ENCODE data around the gene TASP1. TPM values are rescaled to one million over a fixed set of nuclear protein-coding genes. Genes with fewer than 3 reads are reported as not detected.
"Not testable (repeated sequence)": the region's sequence is repeated elsewhere in the genome, so short reads cannot be mapped to it uniquely, and the experiment has no call there.

TASP1 gene
- total RNA-seq, 2 donors from 2014 or later: 16.5 to 51.8 TPM

DNA sequence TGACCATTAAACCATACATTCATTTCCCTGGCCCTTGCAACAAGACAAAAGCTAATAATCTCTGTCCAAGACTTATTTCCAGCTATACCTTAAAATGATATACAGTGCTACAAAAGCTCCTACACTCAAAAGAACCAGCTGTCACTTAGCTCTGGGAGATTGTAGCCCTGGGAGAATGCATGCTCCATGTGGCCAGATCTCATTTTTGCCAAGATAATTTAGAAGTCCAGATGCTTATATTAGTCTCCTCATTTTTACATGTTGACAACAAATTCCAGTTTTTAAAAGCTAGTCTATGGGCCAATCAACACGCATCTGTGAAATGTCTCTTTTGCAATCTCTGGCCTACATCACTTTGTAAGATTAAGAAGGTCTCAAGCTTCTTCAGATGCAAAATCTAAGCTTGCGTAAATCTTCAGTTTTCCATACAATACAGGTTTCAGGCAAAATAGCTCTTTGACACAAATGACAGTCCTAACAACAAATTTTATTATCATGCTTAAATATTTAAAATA, 27.1 kb downstream of the TASP1 start:
- H3K27ac ChIP-seq: no peak overlapping the region
- TF ChIP-seq, protein P1, sequence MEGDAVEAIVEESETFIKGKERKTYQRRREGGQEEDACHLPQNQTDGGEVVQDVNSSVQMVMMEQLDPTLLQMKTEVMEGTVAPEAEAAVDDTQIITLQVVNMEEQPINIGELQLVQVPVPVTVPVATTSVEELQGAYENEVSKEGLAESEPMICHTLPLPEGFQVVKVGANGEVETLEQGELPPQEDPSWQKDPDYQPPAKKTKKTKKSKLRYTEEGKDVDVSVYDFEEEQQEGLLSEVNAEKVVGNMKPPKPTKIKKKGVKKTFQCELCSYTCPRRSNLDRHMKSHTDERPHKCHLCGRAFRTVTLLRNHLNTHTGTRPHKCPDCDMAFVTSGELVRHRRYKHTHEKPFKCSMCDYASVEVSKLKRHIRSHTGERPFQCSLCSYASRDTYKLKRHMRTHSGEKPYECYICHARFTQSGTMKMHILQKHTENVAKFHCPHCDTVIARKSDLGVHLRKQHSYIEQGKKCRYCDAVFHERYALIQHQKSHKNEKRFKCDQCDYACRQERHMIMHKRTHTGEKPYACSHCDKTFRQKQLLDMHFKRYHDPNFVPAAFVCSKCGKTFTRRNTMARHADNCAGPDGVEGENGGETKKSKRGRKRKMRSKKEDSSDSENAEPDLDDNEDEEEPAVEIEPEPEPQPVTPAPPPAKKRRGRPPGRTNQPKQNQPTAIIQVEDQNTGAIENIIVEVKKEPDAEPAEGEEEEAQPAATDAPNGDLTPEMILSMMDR (IDR thresholded peaks at IDR 0.05): no peak

DNA sequence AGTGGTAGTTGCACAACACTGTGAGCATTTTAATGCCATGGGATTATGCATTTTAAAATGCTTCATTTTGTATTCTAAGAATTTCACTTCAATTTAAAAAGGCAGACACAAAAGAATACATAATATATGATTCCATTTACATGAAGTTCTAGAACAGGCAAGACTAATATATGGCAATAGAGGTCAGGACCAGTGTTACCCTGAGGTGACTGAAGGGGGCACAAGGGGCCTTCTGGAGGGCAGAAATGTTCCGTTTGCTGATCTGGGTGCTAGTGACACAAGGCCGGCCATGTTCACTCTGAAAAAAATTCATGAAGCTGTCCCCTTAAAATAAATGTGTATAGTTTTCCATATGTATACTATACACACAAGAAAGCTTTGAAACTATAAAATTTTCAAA, 28.5 kb downstream of the TASP1 start:
- Histone ChIP-seq H3K9me3 (no peaks in the 10 kb centered on the region), H3K27me3 (replicated peaks; ENCODE audit: insufficient read depth) (no peaks in the 10 kb centered on the region), H3K36me3 (no peaks in the 10 kb centered on the region), H3K27ac (no peak overlapping the region), H3K4me3 (no peak overlapping the region), H3K4me1 (ENCODE audit: control insufficient read depth in 1 of 2, low read depth in 2 of 2) (peaks cover 20 to 38% of the 10 kb centered on the region in 2 donors)
- DNase-seq (ENCODE audit: low spot score) (no peak), ATAC-seq (ENCODE audit: insufficient number of reproducible peaks, low FRiP score, low read depth) (no peak)
- TF ChIP-seq, protein P1 (IDR thresholded peaks at IDR 0.05): no peak

More for the DNA sequence above, 27.1 kb downstream of the TASP1 start:
- no peak for ATAC-seq (ENCODE audit: insufficient number of reproducible peaks, low FRiP score, low read depth)
- H3K4me3 ChIP-seq: no peak overlapping the region
- H3K36me3 ChIP-seq: no peaks in the 10 kb centered on the region
- H3K9me3 ChIP-seq: no peaks in the 10 kb centered on the region
- H3K27me3 ChIP-seq (replicated peaks; ENCODE audit: insufficient read depth): no peaks in the 10 kb centered on the region
- DNase-seq (ENCODE audit: low spot score): no peak
- H3K4me1 ChIP-seq (ENCODE audit: control insufficient read depth in 1 of 2, low read depth in 2 of 2): peaks cover 20 to 51% of the 10 kb centered on the region in 2 donors

DNA sequence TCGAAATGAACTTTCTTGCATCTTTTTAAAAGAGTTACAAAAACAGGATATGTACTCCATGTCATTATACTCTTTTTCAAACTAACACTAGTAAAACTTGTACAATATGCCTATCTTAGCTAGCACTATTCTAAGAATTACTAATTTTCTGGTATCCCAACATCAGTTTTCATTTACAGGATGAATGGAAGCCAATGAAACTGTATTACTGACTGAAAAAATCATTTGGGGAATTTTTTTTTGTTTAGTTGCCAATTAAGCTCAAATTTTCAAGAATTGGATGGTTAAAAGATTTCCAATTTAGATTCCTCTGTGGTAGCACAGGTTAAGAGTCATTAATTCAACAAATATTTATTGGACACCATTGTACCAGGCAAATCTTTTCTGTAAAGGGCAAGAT, 30.7 kb downstream of the TASP1 start:
- Histone ChIP-seq H3K4me3 (no peak overlapping the region), H3K27me3 (replicated peaks; ENCODE audit: insufficient read depth) (no peaks in the 10 kb centered on the region), H3K4me1 (ENCODE audit: control insufficient read depth in 1 of 2, low read depth in 2 of 2) (peaks cover 0 to 16% of the 10 kb centered on the region in 2 donors), H3K27ac (no peak overlapping the region), H3K9me3 (no peaks in the 10 kb centered on the region), H3K36me3 (no peaks in the 10 kb centered on the region)
- TF ChIP-seq, protein P1 (IDR thresholded peaks at IDR 0.05): no peak
- DNase-seq (ENCODE audit: low spot score): no peak
- no peak for ATAC-seq (ENCODE audit: insufficient number of reproducible peaks, low FRiP score, low read depth)

DNA sequence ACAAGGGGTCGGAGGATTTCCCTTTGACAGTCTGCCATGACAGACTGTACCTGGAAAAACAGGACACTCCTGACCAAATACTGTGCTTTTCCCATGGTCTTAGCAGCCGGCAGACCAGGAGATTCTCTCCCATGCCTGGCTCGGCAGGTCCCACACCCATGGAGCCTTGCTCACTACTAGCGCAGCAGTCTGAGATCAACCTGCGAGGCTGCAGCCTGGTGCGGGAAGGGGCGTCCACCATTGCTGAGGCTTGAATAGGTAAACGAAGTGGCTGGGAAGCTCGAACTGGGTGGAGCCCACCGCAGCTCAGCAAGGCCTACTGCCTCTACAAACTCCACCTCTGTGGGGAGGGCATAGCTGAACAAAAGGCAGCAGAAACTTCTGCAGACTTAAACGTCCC, 45.3 kb downstream of the TASP1 start:
- H3K27me3 ChIP-seq (replicated peaks; ENCODE audit: insufficient read depth); H3K4me3 ChIP-seq; H3K36me3 ChIP-seq; H3K4me1 ChIP-seq (ENCODE audit: control insufficient read depth in 1 of 2, low read depth in 2 of 2); DNase-seq (ENCODE audit: low spot score); H3K27ac ChIP-seq; H3K9me3 ChIP-seq; ATAC-seq (ENCODE audit: insufficient number of reproducible peaks, low FRiP score, low read depth): not testable (repeated sequence)

DNA sequence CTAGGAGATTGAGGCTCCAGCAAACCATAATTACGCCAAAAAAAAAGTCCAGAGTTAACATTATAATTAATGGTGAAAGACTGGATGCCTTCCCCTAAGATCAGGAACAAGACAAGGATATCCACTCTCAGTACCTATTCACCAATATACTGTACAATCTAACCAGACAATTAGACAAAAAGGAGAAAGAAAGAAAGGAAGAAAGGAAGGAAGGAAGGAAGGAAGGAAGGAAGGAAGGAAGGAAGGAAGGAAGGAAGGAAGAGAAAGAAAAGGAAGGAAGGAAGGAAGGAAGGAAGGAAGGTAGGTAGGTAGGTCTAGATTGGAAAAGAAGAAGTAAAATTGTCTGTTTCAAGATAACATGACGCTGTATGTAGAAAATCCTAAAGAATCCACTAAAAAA, 50.7 kb downstream of the TASP1 start:
- TF ChIP-seq, protein P1 (IDR thresholded peaks at IDR 0.05): no peak
- Histone ChIP-seq H3K9me3 (no peaks in the 10 kb centered on the region), H3K36me3 (no peaks in the 10 kb centered on the region), H3K4me3 (no peak overlapping the region), H3K27ac (no peak overlapping the region), H3K27me3 (replicated peaks; ENCODE audit: insufficient read depth) (no peaks in the 10 kb centered on the region), H3K4me1 (ENCODE audit: control insufficient read depth in 1 of 2, low read depth in 2 of 2) (no peaks in the 10 kb centered on the region)
- ATAC-seq (ENCODE audit: insufficient number of reproducible peaks, low FRiP score, low read depth) (no peak), DNase-seq (ENCODE audit: low spot score) (no peak)

DNA sequence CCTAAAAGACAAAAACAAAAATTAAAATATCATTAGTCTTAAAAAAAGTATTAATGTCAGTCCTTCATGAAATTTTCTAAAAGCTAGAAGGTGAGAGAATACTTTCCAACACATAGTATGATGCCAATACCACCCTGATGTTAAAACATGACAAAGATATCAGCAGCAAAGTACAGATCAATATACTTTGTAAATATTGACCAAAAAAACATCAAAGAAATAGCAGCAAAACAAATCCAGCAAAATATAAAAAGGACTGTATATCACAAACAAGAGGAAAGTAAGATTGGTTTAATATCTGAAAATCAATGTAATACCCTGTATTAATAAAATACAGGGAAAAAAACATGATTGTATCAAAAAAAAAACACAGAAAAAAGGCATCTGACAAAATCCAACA, 51.4 kb downstream of the TASP1 start:
- Histone ChIP-seq H3K4me1 (ENCODE audit: control insufficient read depth in 1 of 2, low read depth in 2 of 2) (no peaks in the 10 kb centered on the region), H3K9me3 (no peaks in the 10 kb centered on the region), H3K36me3 (no peaks in the 10 kb centered on the region), H3K27ac (no peak overlapping the region), H3K27me3 (replicated peaks; ENCODE audit: insufficient read depth) (no peaks in the 10 kb centered on the region), H3K4me3 (no peak overlapping the region)
- TF ChIP-seq, protein P1 (IDR thresholded peaks at IDR 0.05): no peak
- no peak for ATAC-seq (ENCODE audit: insufficient number of reproducible peaks, low FRiP score, low read depth)
- DNase-seq (ENCODE audit: low spot score): no peak
